ENCODE measurements around the gene SCAMP2. TPM values are rescaled to one million over a fixed set of nuclear protein-coding genes. Genes with fewer than 3 reads are reported as not detected.

The SCAMP2 gene
- total RNA-seq, 1 donor from 2014 or later: 96.3 TPM

GRCh38 chr15:74863239-74864056 is 9.7 kb downstream of the SCAMP2 start:
- no peak for DNase-seq (ENCODE audit: low spot score)

- DNase-seq (ENCODE audit: low spot score): no peak
These were observed 14.8 kb downstream of the SCAMP2 start for GRCh38 chr15:74858369-74858740.

GRCh38 chr15:74857671-74858368 is 15.3 kb downstream of the SCAMP2 start:
- DNase-seq (ENCODE audit: low spot score): no peak

- no peak for DNase-seq (ENCODE audit: low spot score)
These were observed 16.0 kb downstream of the SCAMP2 start for GRCh38 chr15:74857082-74857655.

- no peak for DNase-seq (ENCODE audit: low spot score)
These were observed 16.6 kb downstream of the SCAMP2 start for GRCh38 chr15:74856537-74856936.

- DNase-seq (ENCODE audit: low spot score): no peak
These were observed 17.3 kb downstream of the SCAMP2 start for GRCh38 chr15:74855857-74856256.

- no peak for DNase-seq (ENCODE audit: low spot score)
These were observed 18.6 kb downstream of the SCAMP2 start for GRCh38 chr15:74854453-74855022.

GRCh38 chr15:74851960-74852359 is 21.2 kb downstream of the SCAMP2 start:
- DNase-seq (ENCODE audit: low spot score): no peak

GRCh38 chr15:74850393-74850792 is 22.8 kb downstream of the SCAMP2 start:
- DNase-seq (ENCODE audit: low spot score): no peak

- DNase-seq (ENCODE audit: low spot score): no peak
These were observed 25.7 kb downstream of the SCAMP2 start for GRCh38 chr15:74847432-74847831.

- no peak for DNase-seq (ENCODE audit: low spot score)
These were observed 27.6 kb downstream of the SCAMP2 start for GRCh38 chr15:74845581-74845980.

GRCh38 chr15:74845208-74845568 is 28.0 kb downstream of the SCAMP2 start:
- no peak for DNase-seq (ENCODE audit: low spot score)

- no peak for DNase-seq (ENCODE audit: low spot score)
These were observed 28.6 kb downstream of the SCAMP2 start for GRCh38 chr15:74844319-74845207.

- no peak for DNase-seq (ENCODE audit: low spot score)
These were observed 29.3 kb downstream of the SCAMP2 start for GRCh38 chr15:74843891-74844299.

- DNase-seq (ENCODE audit: low spot score): no peak
These were observed 29.7 kb downstream of the SCAMP2 start for GRCh38 chr15:74843445-74843828.

- DNase-seq (ENCODE audit: low spot score): peak; percentile 91
These were observed 30.4 kb downstream of the SCAMP2 start, which contains the start of gene ULK3 for GRCh38 chr15:74842581-74843444. Gene ULK3, minus strand, starts transcription at chr15:74843156. Its CDS starts 51 bp downstream, at chr15:74843105.

GRCh38 chr15:74841891-74842373 is 31.2 kb downstream of the SCAMP2 start:
- DNase-seq (ENCODE audit: low spot score): no peak

- DNase-seq (ENCODE audit: low spot score): no peak
These were observed 32.1 kb downstream of the SCAMP2 start for GRCh38 chr15:74840851-74841775.
